NCI-H526 treated with DMSO at 0.1 percent for 48 hours (cell line): ENCODE data around the gene PRSS27.
"Not testable (repeated sequence)": the region's sequence is repeated elsewhere in the genome, so short reads cannot be mapped to it uniquely, and the experiment has no call there.

ENCODE experiments used
- DNase-seq: peaks from one replicate; lab custom pipeline; 2025; lab: John Stamatoyannopoulos, UW

The PRSS27 gene

DNA sequence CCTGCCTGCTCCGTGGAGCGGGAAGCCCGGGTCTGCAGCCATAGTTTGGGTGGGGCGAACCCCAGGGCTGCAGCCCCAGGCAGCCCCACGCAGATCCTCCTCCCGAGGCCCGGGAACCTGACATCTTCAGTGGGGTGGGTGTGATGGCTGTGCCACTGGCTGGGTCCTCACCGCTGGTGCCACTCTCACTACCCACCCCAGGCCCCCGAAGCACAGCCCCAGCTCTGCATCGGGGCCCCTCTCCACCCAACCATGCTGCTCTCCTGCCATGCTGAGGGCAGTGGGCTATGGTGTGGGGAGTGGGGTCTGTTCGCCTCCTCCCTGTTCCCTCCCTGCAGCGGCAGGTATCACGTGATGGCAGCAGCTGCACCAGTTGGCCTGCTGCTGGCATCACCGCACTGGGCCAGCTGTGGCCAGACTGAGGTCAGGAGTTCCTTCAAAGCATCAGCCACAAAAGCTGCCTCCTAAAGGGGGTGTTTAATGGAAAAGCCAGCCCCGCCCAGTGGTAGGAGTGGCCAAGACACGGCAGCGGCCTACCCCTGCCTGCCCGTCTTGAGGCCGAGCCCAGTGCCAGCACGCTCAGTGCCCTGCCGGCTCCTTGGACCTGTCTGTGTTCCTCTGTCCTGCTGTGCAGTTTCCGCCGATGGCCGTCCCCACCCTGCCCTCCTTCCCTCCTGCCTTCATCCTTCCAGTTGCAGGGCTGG lies 26.9 kb downstream of the PRSS27 start:
- no peak for DNase-seq

DNA sequence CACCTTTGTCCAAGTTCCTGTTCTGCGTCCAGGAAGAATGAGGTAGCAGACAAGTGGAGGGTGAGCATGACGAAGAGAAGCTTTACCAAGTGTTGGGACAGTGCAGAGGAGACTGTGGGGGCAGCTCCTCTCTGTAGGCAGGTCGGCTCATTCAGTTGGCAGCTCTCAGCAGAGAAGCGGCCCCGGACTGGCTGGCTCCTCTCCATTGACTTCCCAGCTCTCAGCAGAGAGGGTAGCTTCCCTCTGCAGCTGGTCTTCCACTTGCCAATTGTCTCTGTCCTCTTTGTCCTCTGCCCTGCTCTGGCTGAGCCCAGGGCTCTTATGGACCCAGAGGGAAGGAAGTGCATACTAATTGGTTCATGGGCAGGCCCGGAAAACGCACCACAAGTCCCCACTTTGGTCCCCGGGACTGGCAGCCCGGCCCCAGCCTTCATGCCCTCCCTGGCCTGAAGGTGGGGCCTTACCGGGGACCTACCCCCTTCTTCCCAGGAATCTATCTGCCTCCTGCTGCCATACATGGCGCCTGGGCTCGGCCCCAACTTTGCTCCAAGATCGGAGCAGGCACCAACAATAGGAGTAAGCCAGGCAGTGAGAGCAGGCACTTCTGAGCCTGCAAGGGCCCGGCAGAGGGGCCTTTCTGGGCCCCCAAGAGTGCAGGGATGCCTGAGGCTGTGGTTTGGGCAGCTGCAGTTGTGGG lies 27.6 kb downstream of the PRSS27 start:
- no peak for DNase-seq

DNA sequence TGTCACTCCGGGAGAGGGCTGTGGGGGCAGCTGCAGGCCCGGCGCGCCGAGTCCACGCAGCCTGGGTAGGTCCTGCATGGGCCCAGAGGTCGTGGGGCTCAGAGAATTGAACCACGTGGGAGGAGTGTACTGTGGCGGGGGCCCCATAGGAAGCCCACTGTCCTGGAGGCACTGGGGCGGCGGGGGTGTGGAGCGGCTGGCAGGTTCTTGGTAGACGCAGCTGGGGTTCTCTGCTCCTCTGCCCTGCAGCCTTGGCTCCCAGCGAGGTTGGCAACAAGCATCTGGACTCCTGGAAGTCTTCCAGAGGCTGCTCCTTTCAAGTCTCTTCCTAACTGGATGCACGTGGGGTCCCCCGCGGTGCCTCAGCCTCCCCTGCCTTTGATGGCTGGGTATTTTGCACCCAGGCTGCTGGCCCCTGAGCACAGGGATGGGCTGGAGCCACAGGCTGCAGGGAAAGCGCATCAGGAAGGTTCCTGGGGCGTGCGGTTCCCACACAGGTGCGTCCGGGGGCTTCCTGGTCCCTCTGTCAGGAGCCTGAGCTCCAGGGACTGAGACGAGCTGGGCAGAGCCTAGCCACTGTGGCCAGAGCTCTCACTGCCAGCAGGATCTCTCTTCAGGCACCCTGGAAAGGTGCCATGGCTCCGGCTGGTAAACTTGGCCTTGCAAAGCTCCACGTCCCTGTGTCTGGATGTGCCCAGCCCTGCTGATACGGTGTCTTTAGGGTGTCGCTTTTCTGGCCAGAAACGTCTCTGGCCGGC lies 28.4 kb downstream of the PRSS27 start:
- no peak for DNase-seq

DNA sequence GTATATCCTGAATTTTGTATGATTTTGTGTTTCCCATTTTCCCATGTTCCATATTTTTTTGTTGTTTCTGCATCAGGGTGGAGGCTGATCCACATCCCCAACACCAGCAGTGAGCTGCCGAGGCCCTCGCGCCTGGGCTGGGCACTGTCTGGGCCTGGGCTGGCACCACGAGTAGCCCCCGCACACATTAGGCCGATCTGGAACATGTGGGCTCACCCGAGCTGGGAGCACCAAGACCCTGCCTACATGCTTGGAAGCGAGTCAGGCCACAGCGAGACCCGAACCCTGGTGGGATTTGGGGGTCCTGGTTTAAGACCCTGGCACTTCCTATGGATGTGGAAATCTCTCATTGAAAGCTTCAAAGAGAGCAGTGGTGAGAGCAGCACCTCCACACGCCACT lies 29.2 kb downstream of the PRSS27 start:
- DNase-seq, result no peak

DNA sequence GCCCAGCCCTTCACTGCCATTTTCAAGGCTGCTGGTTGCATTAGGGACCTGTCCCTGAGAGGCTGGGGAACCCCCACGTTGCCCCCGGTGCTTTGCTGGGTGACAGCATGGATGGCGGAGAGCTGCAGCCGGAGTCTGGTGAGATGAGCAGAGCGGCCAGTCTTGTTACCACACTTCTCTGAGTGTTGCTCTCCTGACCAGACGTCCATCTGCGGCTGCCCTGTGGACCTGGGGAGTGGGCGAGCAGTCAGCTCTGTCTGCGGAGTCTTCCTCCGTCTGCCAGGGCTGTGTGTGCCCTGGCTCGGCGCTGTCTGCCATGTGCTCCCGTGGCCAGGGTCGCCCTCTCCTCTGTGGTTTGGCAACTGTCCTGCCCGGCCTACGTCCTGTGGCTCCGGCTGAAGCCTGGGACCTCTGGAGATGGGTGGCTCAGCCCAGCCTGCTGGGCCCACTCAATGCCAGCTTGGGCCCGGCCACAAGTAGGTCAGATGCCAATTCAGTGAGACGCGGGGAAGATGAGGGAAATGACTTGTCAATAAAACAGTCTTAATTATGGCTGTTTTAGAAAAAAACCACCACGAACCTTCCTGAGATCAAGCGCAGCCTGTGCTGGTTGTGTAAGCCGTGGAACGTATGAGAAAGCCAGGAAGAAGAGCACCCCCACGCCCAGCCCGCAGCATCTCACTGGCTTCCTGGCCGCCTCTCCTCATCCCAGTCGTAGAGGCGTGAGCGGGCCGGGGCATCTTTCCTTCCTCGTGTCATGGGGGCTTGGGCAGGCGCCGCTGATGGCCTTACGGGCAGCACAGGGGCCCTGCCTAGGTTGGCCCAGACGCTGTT lies 29.8 kb downstream of the PRSS27 start:
- no peak for DNase-seq

DNA sequence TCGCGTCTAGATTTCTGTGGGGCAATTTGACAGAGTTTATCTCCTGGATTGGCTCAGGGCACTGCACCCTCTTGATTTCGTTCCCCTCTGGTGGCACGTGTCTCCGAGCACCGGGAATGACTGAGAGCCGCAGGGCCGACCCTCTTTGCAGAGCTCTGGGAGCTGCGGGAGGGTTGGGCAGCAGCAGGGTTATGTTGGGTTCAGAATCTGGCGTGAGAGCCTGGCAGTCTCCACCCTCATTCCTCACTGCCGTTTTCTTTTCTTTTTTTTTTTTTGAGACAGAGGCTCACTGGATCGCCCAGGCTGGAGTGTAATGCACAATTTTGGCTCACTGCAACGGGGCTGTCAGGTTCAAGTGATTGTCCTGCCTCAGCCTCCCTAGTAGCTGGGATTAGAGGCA lies 30.6 kb downstream of the PRSS27 start:
- DNase-seq, result not testable (repeated sequence)

DNA sequence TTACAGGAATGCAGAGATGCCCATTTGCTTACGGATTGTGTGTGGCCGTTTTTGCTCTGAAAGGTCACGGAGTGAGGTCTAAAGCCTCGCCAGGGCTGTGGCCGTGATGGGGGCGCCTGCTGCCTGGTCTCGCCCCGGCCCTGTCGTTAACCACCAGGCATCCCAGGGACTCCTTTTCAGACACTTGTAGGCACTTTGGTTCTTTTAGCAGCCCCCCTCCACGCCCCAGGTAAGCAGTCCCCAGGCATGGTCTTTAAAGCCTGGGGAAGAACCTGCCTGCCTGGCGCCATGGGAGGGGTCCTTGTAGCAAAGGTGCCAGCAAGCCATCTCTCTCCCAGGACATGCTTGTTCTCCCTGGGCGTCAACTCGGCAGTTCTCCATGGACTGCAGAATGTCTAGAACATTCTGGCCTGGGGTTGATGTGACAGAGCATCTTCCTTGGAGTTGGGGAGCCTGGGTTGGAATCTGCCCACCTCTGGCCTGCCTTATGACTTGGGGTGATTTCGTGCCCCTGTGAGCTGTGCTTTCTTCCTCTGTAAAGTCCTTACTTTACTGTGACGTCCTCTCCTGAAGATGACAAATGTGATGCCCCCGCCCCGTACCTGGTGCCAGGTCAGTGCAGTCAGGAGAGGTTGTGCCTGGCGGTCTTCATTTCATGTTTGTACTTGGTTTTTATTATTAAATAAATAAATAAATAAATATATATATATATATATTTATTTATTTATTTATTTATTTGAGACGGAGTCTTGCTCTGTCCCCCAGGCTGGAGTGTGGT lies 32.3 kb downstream of the PRSS27 start:
- no peak for DNase-seq

DNA sequence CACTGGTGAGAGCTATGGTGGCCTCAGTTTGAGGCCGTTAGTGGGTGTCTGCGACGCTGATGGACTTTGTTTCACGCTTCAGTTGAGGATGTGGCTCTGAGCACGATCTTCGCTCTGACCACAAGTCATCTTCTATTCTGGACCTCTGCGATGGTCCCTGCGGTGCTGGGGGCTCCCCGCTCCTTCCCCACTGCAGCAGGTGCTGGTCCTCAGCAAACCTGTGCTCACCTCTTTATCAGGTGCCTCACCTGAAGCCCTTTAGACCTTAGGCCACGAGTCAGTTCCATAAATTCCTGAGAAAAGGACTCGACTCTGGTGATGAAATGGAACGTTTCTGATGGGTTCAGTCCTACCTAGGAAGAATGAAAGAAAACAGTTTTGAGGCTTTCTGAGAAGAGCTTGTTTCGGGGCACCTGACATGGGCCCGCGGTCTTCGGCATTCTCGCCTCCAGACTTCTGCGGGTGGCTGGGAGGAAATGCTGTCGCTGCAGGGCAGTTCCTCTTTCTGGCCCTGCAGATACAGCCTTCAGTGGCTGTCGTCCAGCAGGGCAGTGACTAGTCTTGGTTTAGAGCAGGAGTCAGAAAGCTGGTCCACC lies 33.0 kb downstream of the PRSS27 start:
- no peak for DNase-seq

DNA sequence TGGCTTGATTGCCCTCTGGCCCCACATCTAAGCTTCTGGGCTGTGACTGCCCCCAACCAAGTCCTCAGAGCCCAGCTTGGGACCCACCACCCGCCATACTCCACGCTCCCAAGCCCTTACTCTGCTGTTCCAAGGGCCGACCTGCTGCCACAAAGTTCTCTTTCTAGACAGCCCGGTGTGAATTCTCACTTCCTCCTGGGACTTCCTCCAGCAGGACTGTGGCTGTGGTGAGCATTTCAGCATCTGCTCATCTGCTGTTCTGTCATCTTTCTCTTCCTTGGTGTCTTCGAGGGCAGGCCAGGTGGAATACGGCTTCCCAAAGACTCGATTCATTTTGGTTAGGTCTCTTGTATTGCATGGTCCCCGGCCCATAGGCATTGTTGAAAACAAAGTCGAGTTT lies 33.9 kb downstream of the PRSS27 start:
- not testable (repeated sequence) for DNase-seq

DNA sequence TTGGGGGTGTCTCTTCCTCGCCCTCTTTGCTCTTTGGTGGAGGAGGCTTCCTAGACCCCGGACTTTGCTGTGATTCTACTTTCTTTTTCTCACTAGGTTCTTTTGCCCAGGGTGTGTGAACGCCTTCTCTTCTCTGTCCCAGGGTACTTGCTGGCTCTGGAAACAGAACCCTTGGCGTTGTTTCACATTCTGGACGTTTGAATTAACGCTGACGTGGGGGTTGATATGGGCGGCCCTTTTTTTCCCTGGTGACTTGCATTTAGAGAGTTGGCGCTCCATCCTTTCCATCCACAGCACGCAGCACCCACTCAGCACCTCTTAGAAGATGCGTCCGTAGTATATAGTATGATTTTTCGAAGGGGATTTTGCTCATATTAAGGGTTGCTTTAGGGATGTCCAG lies 37.0 kb downstream of the PRSS27 start:
- DNase-seq, result not testable (repeated sequence)

DNA sequence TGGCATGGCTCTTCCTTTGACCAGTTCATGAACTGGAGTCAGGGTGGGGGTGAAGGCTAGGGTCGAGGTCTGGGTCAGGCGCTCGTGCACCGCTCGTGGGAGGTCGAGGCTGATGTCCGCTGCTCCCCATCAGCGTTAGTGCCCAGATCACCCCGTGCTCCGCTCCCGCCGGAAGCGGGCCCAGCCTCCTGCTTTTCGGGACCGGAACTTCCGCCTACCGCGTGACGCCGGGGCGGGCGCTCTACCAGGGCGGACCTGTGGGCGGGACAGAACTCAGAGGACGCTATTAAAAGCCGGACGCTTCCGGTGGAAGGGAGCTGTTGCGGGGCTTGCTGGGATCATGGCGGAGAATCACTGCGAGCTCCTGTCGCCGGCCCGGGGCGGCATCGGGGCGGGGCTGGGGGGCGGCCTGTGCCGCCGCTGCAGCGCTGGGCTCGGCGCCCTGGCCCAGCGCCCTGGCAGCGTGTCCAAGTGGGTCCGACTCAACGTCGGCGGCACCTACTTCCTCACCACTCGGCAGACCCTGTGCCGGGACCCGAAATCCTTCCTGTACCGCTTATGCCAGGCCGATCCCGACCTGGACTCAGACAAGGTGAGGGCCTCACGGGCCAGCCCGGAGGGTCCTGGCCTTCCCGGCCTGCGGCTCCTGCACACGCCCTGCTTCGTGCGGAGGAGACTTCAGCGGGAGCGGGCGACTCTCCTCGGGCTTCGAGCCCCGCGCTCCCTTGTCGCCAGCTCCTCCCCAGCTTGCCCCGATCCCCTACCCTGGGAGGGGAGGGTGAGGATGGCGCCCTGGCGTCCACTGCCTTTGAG lies 37.6 kb downstream of the PRSS27 start, which contains the start of gene KCTD5:
KCTD5 (plus strand) TSS at position 315 of the 813 bp plus-strand sequence; CDS start at position 341, 26 bp downstream.
- peak; percentile 75 for DNase-seq

DNA sequence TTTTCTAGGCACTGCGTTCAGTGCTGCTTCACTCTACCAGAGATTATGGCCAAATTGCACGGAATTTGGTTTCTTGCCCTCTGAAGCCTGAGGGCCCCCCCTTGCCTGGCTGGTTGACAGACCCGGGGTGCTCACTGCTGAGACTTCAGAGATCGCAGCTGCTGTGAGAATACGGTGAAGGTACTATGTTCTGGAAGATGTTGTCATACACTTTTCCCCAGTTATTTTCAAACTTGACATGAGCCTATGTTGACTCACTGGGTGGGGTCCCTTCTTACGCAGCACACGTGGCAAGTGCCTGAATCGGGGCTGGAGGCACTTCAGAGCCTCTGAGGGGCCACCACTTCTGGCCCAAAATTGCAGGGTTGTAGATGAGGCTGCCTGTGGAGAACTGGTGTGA lies 39.7 kb downstream of the PRSS27 start:
- DNase-seq, result not testable (repeated sequence)

DNA sequence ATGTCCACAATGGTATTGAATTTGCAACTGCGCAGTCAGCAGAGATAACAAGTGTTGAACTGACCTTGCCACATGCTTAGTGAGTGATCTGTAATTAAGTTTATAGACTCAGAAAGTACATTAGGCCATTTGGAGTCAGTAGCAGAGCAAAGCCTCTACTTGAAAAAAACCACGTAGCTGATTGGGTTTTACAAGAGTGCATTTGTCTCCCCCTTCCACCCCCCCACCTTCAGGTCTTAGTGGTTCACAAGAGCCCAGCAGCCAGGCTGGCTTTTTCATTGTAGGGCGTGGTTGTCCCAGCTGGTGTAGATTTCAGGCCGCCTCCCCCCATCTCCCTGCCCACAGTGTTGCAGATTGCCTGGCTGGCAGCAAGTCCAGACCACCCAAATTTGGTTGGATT lies 40.1 kb downstream of the PRSS27 start:
- DNase-seq, result not testable (repeated sequence)

DNA sequence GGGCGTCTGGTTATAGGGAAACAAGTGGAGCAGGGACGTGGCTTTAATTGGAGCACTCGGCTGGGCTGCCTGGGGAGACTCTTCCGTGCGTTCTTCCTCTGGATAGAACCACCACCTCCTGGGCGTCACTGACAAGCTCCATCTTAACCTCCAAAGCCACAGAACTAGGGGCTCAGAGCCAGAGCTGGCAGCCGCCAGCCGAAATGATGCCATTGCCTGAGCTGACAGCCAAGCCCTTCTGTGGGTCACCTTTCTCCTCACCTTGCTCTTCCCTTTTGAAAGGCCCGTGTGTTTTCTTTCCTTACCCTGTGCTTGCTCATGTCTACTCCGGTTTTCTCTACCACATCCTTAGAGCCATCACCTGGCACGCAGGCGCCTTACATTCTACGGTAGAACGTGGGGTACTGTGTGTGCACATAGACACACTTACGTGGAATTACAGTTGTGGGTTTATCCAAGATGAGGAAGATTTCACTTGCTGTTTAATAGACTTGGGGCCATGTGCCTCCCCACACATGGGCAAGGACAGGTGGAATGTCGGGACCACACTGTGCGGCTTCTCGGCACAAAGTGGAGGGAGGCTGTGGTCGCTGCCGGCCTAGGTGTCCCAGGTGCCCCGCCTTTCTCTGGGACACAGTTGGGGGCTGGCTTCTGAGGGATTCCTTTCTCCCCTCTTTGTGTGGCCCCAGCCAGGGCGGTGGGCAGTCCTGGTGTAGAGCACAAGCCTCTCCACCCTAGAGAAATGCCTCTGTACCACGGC lies 41.6 kb downstream of the PRSS27 start:
- DNase-seq, result not testable (repeated sequence)

DNA sequence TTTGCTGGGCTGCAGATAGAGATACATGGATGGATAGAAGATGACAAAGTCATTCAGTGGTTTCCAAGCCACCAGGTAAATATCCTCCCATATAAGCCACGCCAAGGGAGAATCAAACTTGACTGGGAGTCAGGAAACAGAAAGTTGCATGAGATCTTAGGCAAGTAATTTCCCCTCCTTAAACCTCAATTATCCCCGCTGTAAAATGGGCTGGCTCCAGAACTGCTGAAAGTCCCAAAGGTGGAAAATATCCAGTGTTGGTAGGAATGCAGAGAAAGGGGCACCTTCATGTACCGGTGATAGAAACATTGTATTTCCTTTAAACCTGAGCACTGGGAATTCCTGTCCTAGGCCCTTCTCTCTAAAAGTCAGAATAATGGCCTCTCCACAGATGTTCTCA lies 43.1 kb downstream of the PRSS27 start:
- not testable (repeated sequence) for DNase-seq

DNA sequence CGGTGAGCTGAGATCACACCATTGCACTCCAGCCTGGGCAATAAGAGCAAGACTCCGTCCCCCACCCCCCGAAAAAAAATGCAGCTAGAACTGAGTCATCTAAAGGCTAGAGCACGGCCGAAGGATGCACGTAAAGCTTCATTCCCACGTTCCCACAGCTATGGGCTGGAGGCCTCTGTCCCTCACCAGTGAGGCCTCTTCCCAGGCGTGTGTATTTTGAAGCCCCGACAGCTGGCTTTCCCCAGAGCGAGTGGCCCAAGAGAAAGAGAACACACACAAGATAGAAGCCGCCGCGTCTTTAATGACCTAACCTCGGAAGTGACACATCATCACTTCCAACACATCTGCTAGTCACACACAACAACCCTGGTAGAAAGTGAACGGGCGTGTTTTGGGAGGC lies 44.3 kb downstream of the PRSS27 start:
- no peak for DNase-seq

DNA sequence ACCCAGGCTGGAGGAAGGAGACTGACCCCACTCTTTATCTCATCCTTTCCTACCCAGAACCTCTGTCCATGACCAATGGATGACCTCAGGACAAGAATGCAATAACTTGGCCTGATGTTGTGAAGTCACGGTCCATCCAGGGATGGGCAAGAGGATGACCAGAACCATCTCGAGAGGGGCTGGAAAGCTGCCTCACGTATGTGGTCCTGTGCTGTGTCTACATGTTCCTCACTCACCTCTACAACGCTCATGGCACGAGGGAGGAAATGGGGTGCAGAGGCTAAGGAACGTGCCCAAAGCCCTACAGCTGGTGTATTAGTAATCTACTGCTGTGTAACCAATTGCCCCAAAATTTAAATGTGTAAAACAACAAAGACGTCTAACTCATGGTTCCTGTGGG lies 45.0 kb downstream of the PRSS27 start:
- no peak for DNase-seq

DNA sequence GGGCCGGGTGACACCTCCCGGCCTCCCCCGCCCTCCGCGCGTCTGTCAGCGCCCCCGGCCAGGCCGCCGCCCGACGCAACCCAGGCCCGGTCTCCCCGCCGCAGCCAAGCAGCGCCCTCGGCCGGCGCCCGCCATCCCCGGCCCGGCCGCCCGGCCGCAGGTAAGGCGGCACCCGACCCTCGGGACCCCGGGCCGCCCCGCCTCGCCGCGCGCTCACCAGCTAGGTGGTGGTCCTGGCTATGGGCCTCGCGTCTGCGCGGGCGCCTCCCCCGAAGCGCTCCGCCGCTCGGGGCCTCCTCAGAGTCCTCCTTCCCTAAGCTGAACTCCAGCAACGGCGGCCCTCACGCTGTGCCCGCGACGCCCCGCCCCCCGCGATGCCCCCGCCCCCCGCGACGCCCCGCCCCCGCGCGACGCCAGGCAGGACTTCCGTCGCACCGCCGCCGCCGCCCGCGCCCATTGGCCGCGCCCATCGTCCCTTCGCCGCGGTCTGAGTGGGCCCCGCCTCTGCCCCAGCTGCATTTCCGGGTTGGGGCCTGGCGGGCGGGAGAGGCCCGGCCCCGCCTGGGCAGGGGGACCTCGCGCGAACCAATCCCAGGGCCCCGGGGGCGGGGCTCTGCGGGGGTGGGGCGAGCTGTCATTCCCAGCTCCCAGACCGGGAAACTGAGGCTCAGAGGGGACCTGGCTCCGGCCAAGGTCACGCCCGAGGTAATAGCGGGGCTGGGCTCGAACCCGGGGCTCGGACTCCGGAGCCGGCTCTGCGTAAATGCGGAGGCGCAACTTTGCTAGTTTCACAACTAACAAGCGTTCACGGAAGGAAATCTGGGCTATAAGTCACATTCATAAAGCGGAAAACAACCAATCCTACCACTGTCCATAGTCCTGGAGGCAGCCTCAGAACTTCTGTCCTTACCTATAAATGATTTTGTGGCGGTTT lies 46.7 kb downstream of the PRSS27 start:
- DNase-seq, result peak; percentile 72
